ENCODE measurements around the gene HEXA.

GRCh38 chr15:72423256-72423655 lies 47.4 kb upstream of the HEXA start:
- TF ChIP-seq RARB (CRISPR knock-in tag; IDR thresholded peaks at IDR 0.05) (no peak), POLR2A (IDR thresholded peaks at IDR 0.05; ENCODE audit: low read length) (no peak), MYC (IDR thresholded peaks at IDR 0.05; ENCODE audit: borderline replicate concordance, low read length) (no peak), SMC3 (IDR thresholded peaks at IDR 0.05) (no peak), USF2 (IDR thresholded peaks at IDR 0.05) (no peak), HOXB5 (CRISPR knock-in tag; IDR thresholded peaks at IDR 0.05) (no peak), NR3C1 (IDR thresholded peaks at IDR 0.05) (no peak), KDM1A (IDR thresholded peaks at IDR 0.05; ENCODE audit: low read depth) (no peak)
- TF ChIP-seq, protein P1, sequence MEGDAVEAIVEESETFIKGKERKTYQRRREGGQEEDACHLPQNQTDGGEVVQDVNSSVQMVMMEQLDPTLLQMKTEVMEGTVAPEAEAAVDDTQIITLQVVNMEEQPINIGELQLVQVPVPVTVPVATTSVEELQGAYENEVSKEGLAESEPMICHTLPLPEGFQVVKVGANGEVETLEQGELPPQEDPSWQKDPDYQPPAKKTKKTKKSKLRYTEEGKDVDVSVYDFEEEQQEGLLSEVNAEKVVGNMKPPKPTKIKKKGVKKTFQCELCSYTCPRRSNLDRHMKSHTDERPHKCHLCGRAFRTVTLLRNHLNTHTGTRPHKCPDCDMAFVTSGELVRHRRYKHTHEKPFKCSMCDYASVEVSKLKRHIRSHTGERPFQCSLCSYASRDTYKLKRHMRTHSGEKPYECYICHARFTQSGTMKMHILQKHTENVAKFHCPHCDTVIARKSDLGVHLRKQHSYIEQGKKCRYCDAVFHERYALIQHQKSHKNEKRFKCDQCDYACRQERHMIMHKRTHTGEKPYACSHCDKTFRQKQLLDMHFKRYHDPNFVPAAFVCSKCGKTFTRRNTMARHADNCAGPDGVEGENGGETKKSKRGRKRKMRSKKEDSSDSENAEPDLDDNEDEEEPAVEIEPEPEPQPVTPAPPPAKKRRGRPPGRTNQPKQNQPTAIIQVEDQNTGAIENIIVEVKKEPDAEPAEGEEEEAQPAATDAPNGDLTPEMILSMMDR (IDR thresholded peaks at IDR 0.05), result no peak

Measured in A549 (cell line).